H1 (cell line): Measurements from ENCODE around the gene CDK12. TPM values are rescaled to one million over a fixed set of nuclear protein-coding genes. Genes with fewer than 3 reads are reported as not detected.

Experiments
- MAX ChIP-seq: IDR thresholded peaks from 2 replicates; pipeline ENCODE4 v1.6.1; 2012; ENCODE audit warnings: inconsistent platforms
- polyA plus RNA-seq, 7 experiments: library from polyadenylated mRNA; depleted of rRNA in 3 of 7; stranded (reverse) in 5 of 7; unstranded in 2 of 7; fragments of >200 nt in 5 of 7; fragments of 200-250 nt in 2 of 7; gene quantifications; 1 replicate in 5 of 7; 2 replicates in 1 of 7; 4 replicates in 1 of 7; pipeline versions ENCODE4 v1.2.1 to v1.2.3, GENCODE V29; 2011 to 2013; ENCODE audit warnings: missing spikeins in 2 of 7, mixed read lengths in 2 of 7
- total RNA-seq: library from RNA; stranded (reverse); fragmentation: NEBNext Ultra II Directional; extraction: Animal tissue kit (Norgen Biotek cat#: 25700); gene quantifications from 2 replicates; pipeline ENCODE4 v1.2.1, GENCODE V29; 2021

The CDK12 gene
- total and polyA plus RNA-seq, 2 of the 8 experiments (the other 6 are each of a cell fraction or from before 2014, with no cell fraction given) = 14.8 to 70.3 TPM

- no peak for TF ChIP-seq MAX
These were observed 52.6 kb downstream of the CDK12 start (continued) for GRCh38 chr17:39513915-39514314.
